ENCODE results near the gene ANKLE1.

The ANKLE1 gene

DNA sequence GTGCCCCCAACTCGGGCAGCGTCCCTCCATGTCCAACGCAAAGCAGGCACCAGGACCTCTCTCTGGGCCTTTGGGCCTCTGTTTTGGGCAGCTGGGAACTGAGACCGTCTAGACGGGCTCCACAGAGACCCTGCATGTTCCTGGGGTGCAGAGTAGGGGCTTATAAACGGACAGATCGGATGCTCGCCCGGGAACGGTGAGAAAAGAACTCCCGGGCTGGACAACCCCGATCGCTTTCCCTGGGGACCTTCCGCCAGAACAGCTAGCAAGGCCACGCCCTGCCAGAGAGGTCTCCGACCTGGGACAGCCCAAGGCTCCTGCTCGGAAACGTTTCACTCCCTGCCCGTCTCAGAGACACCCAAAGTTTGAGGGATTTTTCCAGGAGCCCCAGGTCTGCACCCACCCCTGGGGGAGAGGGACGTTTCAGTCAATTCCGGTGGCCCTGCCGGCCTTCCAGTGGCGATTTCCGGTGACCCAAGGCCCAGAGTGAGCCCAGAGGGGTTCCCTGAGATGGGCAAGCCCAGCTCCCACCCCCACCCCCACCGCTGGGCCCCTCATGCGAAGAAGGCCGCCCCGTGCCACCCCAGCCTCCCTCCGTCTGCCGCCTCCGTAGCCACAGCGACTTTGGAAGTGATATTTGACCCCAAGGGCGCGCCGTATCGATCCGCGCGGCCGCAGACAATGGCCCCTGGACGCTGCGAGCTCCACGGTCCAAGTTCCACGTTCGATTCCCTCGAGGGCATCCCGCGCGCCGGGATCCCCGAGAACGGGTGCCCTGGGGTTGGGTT is 37.7 kb upstream of the ANKLE1 start (continued):
- no peak for TF ChIP-seq ZNF324 (tag by site-specific recombination; IDR thresholded peaks at IDR 0.05)
- TF ChIP-seq ZNF785 (tag by site-specific recombination; IDR thresholded peaks at IDR 0.05): no peak
- TF ChIP-seq ZIC2 (tag by site-specific recombination; IDR thresholded peaks at IDR 0.05): peak; percentile 21; the same call in 1 of the 2 replicates
- TF ChIP-seq, protein P1, sequence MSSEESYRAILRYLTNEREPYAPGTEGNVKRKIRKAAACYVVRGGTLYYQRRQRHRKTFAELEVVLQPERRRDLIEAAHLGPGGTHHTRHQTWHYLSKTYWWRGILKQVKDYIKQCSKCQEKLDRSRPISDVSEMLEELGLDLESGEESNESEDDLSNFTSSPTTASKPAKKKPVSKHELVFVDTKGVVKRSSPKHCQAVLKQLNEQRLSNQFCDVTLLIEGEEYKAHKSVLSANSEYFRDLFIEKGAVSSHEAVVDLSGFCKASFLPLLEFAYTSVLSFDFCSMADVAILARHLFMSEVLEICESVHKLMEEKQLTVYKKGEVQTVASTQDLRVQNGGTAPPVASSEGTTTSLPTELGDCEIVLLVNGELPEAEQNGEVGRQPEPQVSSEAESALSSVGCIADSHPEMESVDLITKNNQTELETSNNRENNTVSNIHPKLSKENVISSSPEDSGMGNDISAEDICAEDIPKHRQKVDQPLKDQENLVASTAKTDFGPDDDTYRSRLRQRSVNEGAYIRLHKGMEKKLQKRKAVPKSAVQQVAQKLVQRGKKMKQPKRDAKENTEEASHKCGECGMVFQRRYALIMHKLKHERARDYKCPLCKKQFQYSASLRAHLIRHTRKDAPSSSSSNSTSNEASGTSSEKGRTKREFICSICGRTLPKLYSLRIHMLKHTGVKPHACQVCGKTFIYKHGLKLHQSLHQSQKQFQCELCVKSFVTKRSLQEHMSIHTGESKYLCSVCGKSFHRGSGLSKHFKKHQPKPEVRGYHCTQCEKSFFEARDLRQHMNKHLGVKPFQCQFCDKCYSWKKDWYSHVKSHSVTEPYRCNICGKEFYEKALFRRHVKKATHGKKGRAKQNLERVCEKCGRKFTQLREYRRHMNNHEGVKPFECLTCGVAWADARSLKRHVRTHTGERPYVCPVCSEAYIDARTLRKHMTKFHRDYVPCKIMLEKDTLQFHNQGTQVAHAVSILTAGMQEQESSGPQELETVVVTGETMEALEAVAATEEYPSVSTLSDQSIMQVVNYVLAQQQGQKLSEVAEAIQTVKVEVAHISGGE (tag by site-specific recombination; conservative IDR thresholded peaks at IDR 0.05; ENCODE audit: low read depth): peak; percentile 47; the same call in 1 of the 2 replicates
- no peak for TF ChIP-seq ZNF394 (tag by site-specific recombination; IDR thresholded peaks at IDR 0.05; ENCODE audit: borderline replicate concordance)
- no peak for TF ChIP-seq ZNF510 (tag by site-specific recombination; IDR thresholded peaks at IDR 0.05; ENCODE audit: insufficient replicate concordance)
- TF ChIP-seq ZNF560 (tag by site-specific recombination; IDR thresholded peaks at IDR 0.05; ENCODE audit: borderline replicate concordance): no peak
- TF ChIP-seq ZNF341 (tag by site-specific recombination; IDR thresholded peaks at IDR 0.05; ENCODE audit: low read depth): peak; percentile 63
- TF ChIP-seq, protein P2, sequence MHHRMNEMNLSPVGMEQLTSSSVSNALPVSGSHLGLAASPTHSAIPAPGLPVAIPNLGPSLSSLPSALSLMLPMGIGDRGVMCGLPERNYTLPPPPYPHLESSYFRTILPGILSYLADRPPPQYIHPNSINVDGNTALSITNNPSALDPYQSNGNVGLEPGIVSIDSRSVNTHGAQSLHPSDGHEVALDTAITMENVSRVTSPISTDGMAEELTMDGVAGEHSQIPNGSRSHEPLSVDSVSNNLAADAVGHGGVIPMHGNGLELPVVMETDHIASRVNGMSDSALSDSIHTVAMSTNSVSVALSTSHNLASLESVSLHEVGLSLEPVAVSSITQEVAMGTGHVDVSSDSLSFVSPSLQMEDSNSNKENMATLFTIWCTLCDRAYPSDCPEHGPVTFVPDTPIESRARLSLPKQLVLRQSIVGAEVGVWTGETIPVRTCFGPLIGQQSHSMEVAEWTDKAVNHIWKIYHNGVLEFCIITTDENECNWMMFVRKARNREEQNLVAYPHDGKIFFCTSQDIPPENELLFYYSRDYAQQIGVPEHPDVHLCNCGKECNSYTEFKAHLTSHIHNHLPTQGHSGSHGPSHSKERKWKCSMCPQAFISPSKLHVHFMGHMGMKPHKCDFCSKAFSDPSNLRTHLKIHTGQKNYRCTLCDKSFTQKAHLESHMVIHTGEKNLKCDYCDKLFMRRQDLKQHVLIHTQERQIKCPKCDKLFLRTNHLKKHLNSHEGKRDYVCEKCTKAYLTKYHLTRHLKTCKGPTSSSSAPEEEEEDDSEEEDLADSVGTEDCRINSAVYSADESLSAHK (tag by site-specific recombination; IDR thresholded peaks at IDR 0.05): no peak
- TF ChIP-seq, protein P3, sequence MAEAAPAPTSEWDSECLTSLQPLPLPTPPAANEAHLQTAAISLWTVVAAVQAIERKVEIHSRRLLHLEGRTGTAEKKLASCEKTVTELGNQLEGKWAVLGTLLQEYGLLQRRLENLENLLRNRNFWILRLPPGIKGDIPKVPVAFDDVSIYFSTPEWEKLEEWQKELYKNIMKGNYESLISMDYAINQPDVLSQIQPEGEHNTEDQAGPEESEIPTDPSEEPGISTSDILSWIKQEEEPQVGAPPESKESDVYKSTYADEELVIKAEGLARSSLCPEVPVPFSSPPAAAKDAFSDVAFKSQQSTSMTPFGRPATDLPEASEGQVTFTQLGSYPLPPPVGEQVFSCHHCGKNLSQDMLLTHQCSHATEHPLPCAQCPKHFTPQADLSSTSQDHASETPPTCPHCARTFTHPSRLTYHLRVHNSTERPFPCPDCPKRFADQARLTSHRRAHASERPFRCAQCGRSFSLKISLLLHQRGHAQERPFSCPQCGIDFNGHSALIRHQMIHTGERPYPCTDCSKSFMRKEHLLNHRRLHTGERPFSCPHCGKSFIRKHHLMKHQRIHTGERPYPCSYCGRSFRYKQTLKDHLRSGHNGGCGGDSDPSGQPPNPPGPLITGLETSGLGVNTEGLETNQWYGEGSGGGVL (tag by site-specific recombination; IDR thresholded peaks at IDR 0.05): peak; percentile 68
- TF ChIP-seq ZNF24 (tag by site-specific recombination; IDR thresholded peaks at IDR 0.05): no peak
- no peak for TF ChIP-seq PRDM2 (tag by site-specific recombination; IDR thresholded peaks at IDR 0.05; ENCODE audit: borderline replicate concordance)
- no peak for TF ChIP-seq ZNF211 (tag by site-specific recombination; IDR thresholded peaks at IDR 0.05; ENCODE audit: low read depth)
- no peak for TF ChIP-seq ZNF843 (tag by site-specific recombination; IDR thresholded peaks at IDR 0.05)
- peak; percentile 86 for TF ChIP-seq ZBTB20 (tag by site-specific recombination; IDR thresholded peaks at IDR 0.05)
- TF ChIP-seq KLF16 (tag by site-specific recombination; IDR thresholded peaks at IDR 0.05): no peak
- no peak for TF ChIP-seq BCL11A (tag by site-specific recombination; IDR thresholded peaks at IDR 0.05; ENCODE audit: low read depth)
- TF ChIP-seq PBX3 (CRISPR knock-in tag; IDR thresholded peaks at IDR 0.05): no peak
- TF ChIP-seq YY1 (tag by site-specific recombination; IDR thresholded peaks at IDR 0.05): no peak
- 0 out of 2 replicates have a peak, but pooled peaks have one; percentile 40 for TF ChIP-seq ZEB2 (tag by site-specific recombination; IDR thresholded peaks at IDR 0.05)
- TF ChIP-seq RBAK (tag by site-specific recombination; IDR thresholded peaks at IDR 0.05): no peak
- TF ChIP-seq WT1 (tag by site-specific recombination; IDR thresholded peaks at IDR 0.05): no peak
- 0 out of 2 replicates have a peak, but pooled peaks have one; percentile 17 for TF ChIP-seq EGR2 (tag by site-specific recombination; IDR thresholded peaks at IDR 0.05; ENCODE audit: low read depth)
- no peak for TF ChIP-seq HOXC10 (CRISPR knock-in tag; IDR thresholded peaks at IDR 0.05)
- TF ChIP-seq ZNF776 (tag by site-specific recombination; IDR thresholded peaks at IDR 0.05; ENCODE audit: borderline replicate concordance): no peak

All from HEK293 (cell line).